GM20000 (cell line): Measurements from ENCODE around the gene BLVRB.

Experiments
- DNase-seq: peaks from one replicate; pipeline ENCODE4 v3.0.0; 2012; ENCODE audit warnings: low spot score
- TF ChIP-seq, protein P1 (sequence below): IDR thresholded peaks from 2 replicates; pipeline ENCODE4 v1.5.1; 2012; ENCODE audit warnings: mild to moderate bottlenecking, control low read depth; ENCODE audit errors: extremely low read depth, missing control alignments

Gene BLVRB

DNA sequence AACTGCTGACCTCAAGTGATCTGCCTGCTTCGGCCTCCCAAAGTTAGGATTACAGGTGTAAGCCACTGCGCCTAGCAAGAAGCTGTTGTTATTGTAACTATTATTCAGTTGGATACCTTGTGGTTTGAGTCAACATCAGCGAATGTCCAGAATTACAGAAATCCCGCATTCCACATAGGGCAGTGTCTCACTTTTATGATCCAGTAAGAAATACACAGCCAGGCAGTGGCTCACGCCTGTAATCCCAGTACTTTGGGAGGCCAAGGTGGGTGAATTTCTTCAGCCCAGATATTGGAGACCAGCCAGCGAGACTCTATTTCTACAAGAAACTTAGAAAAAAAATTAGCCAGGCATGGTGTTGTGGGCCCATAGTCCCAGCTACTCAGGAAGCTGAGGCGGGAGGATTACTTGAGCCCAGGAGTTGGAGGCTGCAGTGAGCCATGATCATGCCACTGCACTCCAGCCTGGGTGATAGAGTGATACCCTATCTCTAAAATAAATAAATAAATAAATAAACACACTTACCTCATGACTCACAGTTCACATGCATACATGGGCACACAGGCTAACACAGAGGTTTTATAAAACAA lies 45.1 kb upstream of the BLVRB start:
- TF ChIP-seq, protein P1, sequence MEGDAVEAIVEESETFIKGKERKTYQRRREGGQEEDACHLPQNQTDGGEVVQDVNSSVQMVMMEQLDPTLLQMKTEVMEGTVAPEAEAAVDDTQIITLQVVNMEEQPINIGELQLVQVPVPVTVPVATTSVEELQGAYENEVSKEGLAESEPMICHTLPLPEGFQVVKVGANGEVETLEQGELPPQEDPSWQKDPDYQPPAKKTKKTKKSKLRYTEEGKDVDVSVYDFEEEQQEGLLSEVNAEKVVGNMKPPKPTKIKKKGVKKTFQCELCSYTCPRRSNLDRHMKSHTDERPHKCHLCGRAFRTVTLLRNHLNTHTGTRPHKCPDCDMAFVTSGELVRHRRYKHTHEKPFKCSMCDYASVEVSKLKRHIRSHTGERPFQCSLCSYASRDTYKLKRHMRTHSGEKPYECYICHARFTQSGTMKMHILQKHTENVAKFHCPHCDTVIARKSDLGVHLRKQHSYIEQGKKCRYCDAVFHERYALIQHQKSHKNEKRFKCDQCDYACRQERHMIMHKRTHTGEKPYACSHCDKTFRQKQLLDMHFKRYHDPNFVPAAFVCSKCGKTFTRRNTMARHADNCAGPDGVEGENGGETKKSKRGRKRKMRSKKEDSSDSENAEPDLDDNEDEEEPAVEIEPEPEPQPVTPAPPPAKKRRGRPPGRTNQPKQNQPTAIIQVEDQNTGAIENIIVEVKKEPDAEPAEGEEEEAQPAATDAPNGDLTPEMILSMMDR: no peak
- DNase-seq: no peak

DNA sequence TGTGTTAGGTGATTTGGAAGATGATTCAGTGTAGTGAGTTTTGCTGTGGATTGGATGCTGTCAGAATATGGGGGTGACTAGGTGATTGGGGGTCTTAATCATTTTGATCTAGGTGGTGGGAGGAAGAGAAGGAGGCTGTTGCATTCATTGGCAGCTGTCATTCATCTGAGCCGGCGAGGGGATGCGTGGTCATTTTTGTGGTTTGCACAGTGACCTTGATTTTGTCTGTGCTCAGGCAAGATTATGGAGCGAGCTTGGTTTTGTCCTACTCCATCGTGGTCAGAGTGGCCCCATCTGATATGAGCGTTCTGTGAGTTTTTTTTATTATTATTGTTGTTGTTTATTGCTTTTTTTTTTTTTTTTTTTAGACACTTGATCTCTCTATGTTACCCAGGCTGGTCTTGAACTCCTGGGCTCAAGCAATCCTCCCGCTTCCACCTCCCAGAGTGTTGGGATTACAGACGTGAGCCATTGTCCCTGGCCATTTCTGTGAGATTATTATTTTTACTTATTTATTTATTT lies 43.3 kb upstream of the BLVRB start:
- DNase-seq: no peak
- TF ChIP-seq, protein P1: no peak

DNA sequence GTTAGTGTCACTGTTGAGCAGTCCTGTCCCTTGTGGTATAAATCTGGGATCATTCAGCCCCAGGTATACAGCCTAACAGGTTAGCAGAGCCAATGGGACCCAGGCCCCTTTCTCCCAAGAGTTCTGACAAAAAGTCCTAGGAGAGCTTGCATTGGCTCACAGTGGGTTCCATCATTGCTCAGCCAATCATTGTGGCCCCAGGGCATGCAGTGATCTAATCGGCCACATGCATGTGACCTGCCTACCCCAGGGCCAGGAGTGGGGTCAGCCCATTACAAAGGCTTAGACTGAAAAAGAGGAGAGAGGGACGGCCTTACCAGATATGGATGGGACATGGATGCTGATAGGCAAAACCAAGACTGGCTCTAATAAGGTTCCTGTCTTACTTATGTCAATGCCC lies 42.3 kb upstream of the BLVRB start:
- TF ChIP-seq, protein P1: no peak
- no peak for DNase-seq

DNA sequence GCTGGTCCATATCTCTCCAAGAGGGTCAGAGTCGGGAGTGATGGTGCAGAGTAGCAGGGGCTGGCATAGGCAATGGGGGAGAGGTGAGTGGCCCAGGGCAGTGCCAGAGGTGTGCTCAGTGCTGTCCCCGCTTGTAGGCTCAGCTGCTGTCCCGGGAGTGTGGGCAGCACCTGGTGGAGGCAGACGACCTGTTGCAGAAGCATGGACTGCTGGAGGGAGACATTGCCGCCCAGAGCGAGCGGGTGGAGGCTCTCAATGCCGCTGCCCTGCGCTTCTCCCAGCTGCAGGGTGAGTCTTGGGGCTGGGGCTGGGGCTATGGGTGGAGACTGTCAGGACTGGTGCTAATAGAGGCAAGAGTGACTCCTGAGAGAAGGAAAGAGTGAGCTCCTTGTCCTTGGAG lies 40.6 kb upstream of the BLVRB start:
- TF ChIP-seq, protein P1: no peak
- DNase-seq: no peak

DNA sequence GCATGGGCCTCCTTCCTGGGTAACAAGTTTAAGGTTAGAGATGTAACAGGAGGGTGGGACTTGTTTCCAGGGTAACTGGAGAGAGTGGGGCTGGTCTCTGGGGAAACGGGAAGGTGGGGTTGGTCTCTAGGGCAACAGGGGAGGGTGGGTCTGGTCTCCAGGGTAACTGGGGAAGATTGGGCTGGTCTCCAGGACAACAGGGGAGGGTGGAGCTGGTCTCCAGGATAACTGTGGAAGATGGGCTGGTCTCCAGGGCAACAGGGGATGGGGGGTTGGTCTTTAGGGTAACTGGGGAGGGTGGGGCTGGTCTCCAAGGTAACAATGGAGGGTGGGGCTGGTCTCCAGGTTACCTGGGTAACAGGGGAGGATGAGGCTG lies 37.8 kb upstream of the BLVRB start:
- DNase-seq: no peak
- TF ChIP-seq, protein P1: no peak

DNA sequence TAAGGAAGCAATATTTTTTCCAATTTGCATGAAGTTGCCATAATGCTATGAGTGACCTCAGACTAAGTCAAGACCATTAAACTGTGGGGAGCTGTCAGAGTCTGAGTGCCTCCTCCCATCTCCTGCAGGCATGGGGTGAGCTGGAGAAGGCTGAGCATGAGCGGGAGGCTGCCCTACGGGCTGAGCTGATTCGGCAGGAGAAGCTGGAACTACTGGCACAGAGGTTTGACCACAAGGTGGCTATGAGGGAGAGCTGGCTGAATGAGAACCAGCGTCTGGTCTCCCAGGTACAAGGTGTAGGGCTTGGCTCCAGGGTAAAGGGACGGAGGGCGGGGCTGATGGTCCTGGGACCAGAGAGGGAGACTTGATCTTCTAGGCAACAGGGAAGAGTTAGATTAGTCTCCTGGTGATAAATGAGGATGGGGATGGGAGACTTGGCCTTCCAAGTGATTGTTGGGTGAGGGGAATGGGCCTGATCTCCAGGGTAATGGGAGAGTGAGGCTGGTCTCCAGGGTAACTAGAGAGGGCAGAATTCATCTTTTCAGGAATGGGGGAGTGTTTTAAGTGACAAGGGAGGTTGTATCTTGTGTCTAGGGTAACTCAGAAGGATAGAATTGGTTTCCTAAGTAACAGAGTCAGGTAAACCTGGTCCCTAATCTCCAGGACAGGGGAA lies 37.2 kb upstream of the BLVRB start:
- TF ChIP-seq, protein P1: no peak
- no peak for DNase-seq

DNA sequence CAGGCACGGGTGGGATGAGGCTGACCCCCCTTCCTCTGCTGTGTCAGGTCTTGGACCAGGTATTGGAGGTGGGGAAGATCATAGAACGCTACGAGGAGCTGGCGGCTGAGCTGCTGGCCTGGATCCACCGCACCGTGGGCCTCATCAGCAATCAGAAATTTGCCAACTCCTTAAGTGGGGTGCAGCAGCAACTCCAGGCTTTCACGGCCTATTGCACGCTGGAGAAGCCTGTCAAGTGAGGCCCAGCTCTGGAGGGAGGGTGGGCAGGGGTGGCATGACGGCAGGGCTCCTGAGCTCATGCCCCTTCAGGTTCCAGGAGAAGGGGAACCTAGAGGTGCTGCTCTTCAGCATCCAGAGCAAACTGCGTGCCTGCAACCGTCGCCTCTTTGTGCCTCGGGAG lies 36.5 kb upstream of the BLVRB start:
- TF ChIP-seq, protein P1: no peak

More for the DNA sequence above, 36.5 kb upstream of the BLVRB start:
- no peak for DNase-seq
